GM19035 (cell line): ENCODE measurements around the gene MAT2B.
A peak's percentile ranks its signal among the peaks of the same experiment; 100 is the strongest.
"Not testable (repeated sequence)": the region's sequence is repeated elsewhere in the genome, so short reads cannot be mapped to it uniquely, and the experiment has no call there.

ENCODE experiments used
- ATAC-seq: cut with Tn5 transposase; IDR thresholded peaks from one replicate; pipeline ENCODE4 v1.9.1; 2021; ENCODE audit not compliant: unreplicated experiment

Gene MAT2B

GRCh38 chr5:163503106-163504078 is 2.0 kb upstream of the MAT2B start:
- no peak for ATAC-seq

GRCh38 chr5:163504079-163504931 is 1.1 kb upstream of the MAT2B start:
- no peak for ATAC-seq

GRCh38 chr5:163505049-163505367 is 411 bp upstream of the MAT2B start:
- ATAC-seq: peak; percentile 1

DNA sequence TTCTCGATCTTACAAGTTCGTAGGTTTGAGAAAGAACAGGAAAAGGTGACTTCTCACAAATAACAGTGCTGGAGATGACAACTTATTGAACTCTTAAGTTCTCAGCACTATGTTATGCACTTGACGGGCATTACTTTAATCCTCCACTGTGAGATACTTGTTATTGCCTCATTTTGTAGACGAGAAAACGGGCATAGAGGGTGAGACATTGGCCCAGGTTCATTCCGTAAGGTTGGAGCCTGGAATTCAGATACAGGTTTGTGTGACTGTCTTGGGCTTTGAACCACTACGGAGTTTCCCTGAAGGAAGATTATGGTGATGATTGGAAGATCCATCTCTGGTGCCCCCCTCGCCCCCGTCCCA is 657 bp downstream of the MAT2B start:
- peak; percentile 14 for ATAC-seq

DNA sequence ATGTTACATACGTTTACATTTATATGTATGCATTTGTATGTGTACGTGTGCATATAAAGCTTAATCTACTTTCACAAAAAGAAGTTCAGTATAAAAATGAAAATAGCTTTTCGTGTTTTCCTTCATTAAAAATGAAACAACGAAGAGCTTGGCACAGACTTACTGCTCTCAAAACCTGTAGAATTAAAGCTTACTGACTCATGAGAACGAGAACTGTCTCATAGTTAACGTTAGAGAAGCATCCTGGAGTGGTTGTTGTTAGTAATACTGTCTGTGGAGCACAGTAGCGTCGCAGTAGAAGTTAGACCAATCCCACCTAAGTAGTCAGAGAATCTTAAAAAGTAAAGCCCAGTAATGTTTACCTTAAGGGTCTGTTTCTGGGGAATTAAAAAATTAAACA is 1.3 kb downstream of the MAT2B start:
- no peak for ATAC-seq

DNA sequence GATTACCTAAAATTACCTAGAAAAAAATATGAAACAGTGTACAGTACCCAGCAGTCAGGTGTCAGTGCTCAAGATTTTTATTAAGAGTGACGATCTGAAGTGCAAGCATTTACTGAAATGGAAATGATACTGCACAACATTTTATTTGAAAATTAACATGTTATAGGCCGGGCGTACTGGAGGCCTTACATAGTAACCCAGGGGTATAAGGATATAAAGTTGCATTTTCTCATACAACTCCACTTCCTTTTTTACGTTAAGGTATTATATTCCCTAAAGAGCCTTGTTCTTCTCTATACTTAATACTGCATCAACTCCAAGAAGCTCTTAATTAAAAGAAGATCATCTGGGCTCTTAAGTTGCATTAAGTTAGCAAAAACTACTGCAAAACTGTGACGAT is 3.3 kb downstream of the MAT2B start:
- ATAC-seq: no peak

- ATAC-seq: no peak
Measured at GRCh38 chr5:163509291-163509951, 4.0 kb downstream of the MAT2B start.

GRCh38 chr5:163512526-163512925 is 7.1 kb downstream of the MAT2B start:
- no peak for ATAC-seq

DNA sequence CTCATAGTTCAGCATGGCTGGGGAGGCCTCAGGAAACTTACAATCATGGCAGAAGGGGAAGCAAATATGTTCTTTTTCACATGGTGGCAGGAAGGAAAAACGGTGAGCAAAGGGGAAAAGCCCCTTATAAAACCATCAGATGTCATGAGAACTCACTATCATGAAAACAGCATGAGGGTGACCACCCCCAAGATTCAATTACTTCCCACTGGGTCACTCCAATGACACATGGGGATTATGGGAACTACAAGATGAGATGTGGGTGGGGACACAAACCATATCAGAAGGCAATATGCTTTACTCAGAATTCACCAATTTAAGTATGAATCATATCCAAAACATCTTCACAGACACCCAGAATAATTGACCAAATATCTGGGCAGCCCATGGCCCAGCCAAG is 19.7 kb downstream of the MAT2B start:
- no peak for ATAC-seq

- ATAC-seq: no peak
Measured at GRCh38 chr5:163529698-163530097, 24.3 kb downstream of the MAT2B start.

- no peak for ATAC-seq
Measured at GRCh38 chr5:163531272-163531671, 25.9 kb downstream of the MAT2B start.

GRCh38 chr5:163532171-163533084 is 27.0 kb downstream of the MAT2B start:
- ATAC-seq: no peak

GRCh38 chr5:163533223-163533622 is 27.8 kb downstream of the MAT2B start:
- ATAC-seq: no peak

GRCh38 chr5:163534492-163535094 is 29.2 kb downstream of the MAT2B start:
- no peak for ATAC-seq

DNA sequence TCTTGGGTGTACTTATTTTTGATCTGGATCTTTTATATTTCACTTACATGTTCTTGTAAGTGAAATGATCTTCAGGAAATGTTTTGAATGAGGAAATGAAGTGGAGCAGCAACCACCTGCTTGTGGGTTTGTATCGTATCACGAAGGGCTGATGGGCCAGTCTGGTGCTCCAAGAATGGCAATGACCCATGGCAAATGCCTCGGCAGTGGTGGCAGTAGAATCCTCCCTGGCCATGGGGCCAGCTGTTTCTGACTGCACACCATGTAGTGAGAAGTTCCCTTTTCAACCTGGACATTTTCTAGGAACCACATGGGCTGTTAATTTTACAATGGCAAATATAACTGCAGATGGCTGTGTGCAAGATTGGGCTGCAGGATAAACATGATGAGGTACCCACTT is 29.9 kb downstream of the MAT2B start:
- no peak for ATAC-seq

DNA sequence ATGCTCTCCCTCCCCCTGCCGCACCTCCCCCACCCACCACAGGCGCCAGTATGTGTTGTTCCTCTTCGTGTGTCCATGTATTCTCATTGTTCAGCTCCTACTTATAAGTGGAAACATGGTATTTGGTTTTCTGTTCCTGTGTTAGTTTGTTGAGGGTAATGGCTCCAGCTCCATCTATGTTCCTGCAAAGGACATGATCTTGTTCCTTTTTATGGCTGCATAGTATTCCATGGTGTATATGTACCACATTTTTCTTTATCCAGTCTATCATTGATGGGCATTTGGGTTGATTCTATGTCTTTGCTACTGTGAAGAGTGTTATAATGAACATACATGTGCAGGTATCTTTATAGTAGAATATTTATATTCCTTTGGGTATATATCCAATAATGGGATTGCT is 31.0 kb downstream of the MAT2B start:
- ATAC-seq: not testable (repeated sequence)

DNA sequence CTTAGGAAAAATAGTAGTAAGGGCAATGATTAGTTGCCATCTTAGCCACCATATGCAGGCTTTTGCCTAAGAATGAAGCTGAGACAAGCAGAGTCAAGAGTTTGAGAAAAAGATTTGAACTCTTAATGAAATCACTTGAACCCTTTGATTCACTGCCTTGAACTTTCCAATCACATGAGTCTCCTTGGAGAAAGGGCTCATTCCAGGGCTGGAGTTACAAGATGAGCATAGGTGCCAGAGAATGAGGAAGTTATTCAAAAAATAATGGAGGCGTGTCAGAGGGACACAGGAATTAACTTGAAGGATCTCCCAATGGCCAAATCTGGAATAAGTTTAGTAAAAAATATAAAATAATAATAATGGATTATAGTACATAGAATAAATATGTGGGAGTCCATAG is 35.3 kb downstream of the MAT2B start:
- no peak for ATAC-seq

DNA sequence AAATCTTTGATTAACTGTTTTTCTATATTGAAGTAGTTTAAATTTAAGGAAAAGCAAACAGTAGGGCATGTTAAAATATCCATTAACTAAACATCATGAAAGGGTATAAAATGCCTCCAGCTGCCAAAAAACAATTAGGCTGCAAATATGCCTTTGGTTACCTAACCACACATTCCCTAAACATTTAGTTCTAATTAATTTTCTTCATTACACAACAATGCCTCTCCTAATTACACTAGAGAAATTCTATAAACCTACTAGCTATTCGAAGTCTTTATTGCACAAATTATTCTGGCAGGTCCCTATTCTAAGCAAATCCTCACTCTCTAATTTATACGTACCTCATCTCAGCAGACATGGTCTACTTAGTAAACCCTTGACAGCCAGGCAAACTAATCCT is 37.4 kb downstream of the MAT2B start:
- no peak for ATAC-seq

GRCh38 chr5:163544041-163544440 is 38.6 kb downstream of the MAT2B start:
- no peak for ATAC-seq

GRCh38 chr5:163544836-163545235 is 39.4 kb downstream of the MAT2B start:
- ATAC-seq: no peak
